IMR-90 (cell line): ENCODE results near the gene GZMM. TPM values are rescaled to one million over a fixed set of nuclear protein-coding genes. Genes with fewer than 3 reads are reported as not detected.
"Not testable (repeated sequence)": the region's sequence is repeated elsewhere in the genome, so short reads cannot be mapped to it uniquely, and the experiment has no call there.

Experiments
- ATAC-seq: fragments of 200-7000 bp; cut with Tn5 transposase; 2 replicates; pipeline ENCODE4 v1.9.1; 2020; ENCODE audit warnings: low read depth, mild to moderate bottlenecking, moderate library complexity
- BruUV-seq: library from RNA; stranded (reverse); fragments of 400-500 nt; replicated peaks from 2 replicates; lab custom pipeline; 2021; lab: Mats Ljungman, UMichigan
- CTCF ChIA-PET: fragments of 300-600 bp; formaldehyde crosslinking; extraction: SDS; loops from one replicate; lab custom pipeline; 2021; ENCODE audit warnings: antibody characterized with exemption; lab: Yijun Ruan, JAX
- POLR2A ChIA-PET: fragments of 300-600 bp; sonication (Branson Sonifier 250); formaldehyde crosslinking; loops from one replicate; lab custom pipeline; 2022; ENCODE audit warnings: antibody characterized with exemption; ENCODE audit not compliant: unreplicated experiment; lab: Charles Lee
- DNase-seq: peaks from one replicate; pipeline ENCODE4 v3.0.0; 2013
- H2AFZ ChIP-seq: replicated peaks from 2 replicates; pipeline ENCODE3; 2013; ENCODE audit warnings: low read length, mild to moderate bottlenecking; ENCODE audit not compliant: poor library complexity
- H2AK5ac ChIP-seq: 2 replicates; pipeline ENCODE4 v1.6.1; 2013; ENCODE audit warnings: low read depth, low read length, inconsistent platforms
- H2AK9ac ChIP-seq: replicated peaks from 2 replicates; pipeline ENCODE3; 2013; ENCODE audit warnings: mild to moderate bottlenecking, low read depth, low read length, moderate library complexity; ENCODE audit not compliant: poor library complexity
- H2BK120ac ChIP-seq: 2 replicates; pipeline ENCODE4 v1.6.1; 2013; ENCODE audit warnings: low read depth, low read length, inconsistent platforms
- H2BK15ac ChIP-seq: 3 replicates; pipeline ENCODE4 v1.6.1; 2013; ENCODE audit warnings: low read depth, low read length, inconsistent platforms
- H2BK20ac ChIP-seq: 2 replicates; pipeline ENCODE4 v1.6.1; 2013; ENCODE audit warnings: low read depth, mild to moderate bottlenecking, inconsistent platforms, low read length, moderate library complexity
- H2BK5ac ChIP-seq: 2 replicates; pipeline ENCODE4 v1.6.1; 2013; ENCODE audit warnings: mild to moderate bottlenecking, low read depth, low read length, inconsistent platforms; ENCODE audit not compliant: poor library complexity, severe bottlenecking
- H3K14ac ChIP-seq: replicated peaks from 2 replicates; pipeline ENCODE4 v1.6.1; 2013; ENCODE audit warnings: low read depth, low read length, inconsistent platforms
- H3K18ac ChIP-seq: 2 replicates; pipeline ENCODE4 v1.6.1; 2013; ENCODE audit warnings: low read depth, low read length, control low read depth
- H3K23ac ChIP-seq: 2 replicates; pipeline ENCODE4 v1.6.1; 2013; ENCODE audit warnings: low read depth, low read length, inconsistent platforms
- H3K27ac ChIP-seq: 2 replicates; pipeline ENCODE4 v1.5.1; 2013; ENCODE audit warnings: mild to moderate bottlenecking, control low read depth, low read length; ENCODE audit not compliant: insufficient read depth
- H3K27me3 ChIP-seq: 2 replicates; pipeline ENCODE4 v1.6.1; 2013; ENCODE audit warnings: low read length; ENCODE audit not compliant: control insufficient read depth, insufficient read depth
- H3K36me3 ChIP-seq: 2 replicates; pipeline ENCODE4 v1.6.1; 2013; ENCODE audit warnings: low read length, mixed read lengths; ENCODE audit not compliant: control insufficient read depth, insufficient read depth
- H3K4ac ChIP-seq: 2 replicates; pipeline ENCODE4 v1.6.1; 2013; ENCODE audit warnings: low read depth, low read length, inconsistent platforms
- H3K4me1 ChIP-seq: 2 replicates; pipeline ENCODE4 v1.6.1; 2013; ENCODE audit warnings: low read length, mixed read lengths; ENCODE audit not compliant: control insufficient read depth, insufficient read depth
- H3K4me2 ChIP-seq: 2 replicates; pipeline ENCODE4 v1.6.1; 2013; ENCODE audit warnings: low read depth, mild to moderate bottlenecking, control low read depth, low read length, moderate library complexity
- H3K4me3 ChIP-seq: 2 replicates; pipeline ENCODE4 v1.5.1; 2013; ENCODE audit warnings: low read depth, mild to moderate bottlenecking, control low read depth, low read length, moderate library complexity; ENCODE audit not compliant: insufficient read depth
- H3K56ac ChIP-seq: 2 replicates; pipeline ENCODE4 v1.6.1; 2013; ENCODE audit warnings: low read length, inconsistent platforms; ENCODE audit not compliant: insufficient read depth; ENCODE audit errors: extremely low read depth
- H3K79me1 ChIP-seq, 2 experiments: 2 replicates each; pipeline ENCODE4 v1.6.1; 2013; ENCODE audit warnings: low read length in 2 of 2, inconsistent platforms in 1 of 2, low read depth in 1 of 2
- H3K9ac ChIP-seq: 2 replicates; pipeline ENCODE4 v1.6.1; 2013; ENCODE audit warnings: low read depth, low read length, control low read depth
- H3K9me1 ChIP-seq: 2 replicates; pipeline ENCODE4 v1.6.1; 2013; ENCODE audit warnings: low read length, inconsistent platforms; ENCODE audit not compliant: insufficient read depth
- H3K9me3 ChIP-seq: 2 replicates; pipeline ENCODE4 v1.6.1; 2013; ENCODE audit warnings: low read length; ENCODE audit not compliant: control insufficient read depth, insufficient read depth
- H4K20me1 ChIP-seq: 2 replicates; pipeline ENCODE4 v1.6.1; 2013; ENCODE audit warnings: low read length, inconsistent platforms; ENCODE audit not compliant: insufficient read depth
- H4K5ac ChIP-seq: 2 replicates; pipeline ENCODE4 v1.6.1; 2013; ENCODE audit warnings: mild to moderate bottlenecking, low read depth, low read length, control low read depth
- H4K8ac ChIP-seq, 2 experiments: 2 replicates each; pipeline ENCODE4 v1.6.1; 2013; ENCODE audit warnings: low read depth in 2 of 2, low read length in 2 of 2, control low read depth in 1 of 2, inconsistent platforms in 1 of 2
- H4K91ac ChIP-seq: 2 replicates; pipeline ENCODE4 v1.6.1; 2013; ENCODE audit warnings: low read depth, low read length, inconsistent platforms; ENCODE audit not compliant: insufficient read depth
- ELK1 ChIP-seq: fragments of 150-350 bp; IDR thresholded peaks from 2 replicates; pipeline ENCODE4 v1.6.1; 2016; ENCODE audit warnings: low read depth, mild to moderate bottlenecking, low read length, moderate library complexity, borderline replicate concordance
- MXI1 ChIP-seq: IDR thresholded peaks from 2 replicates; pipeline ENCODE4 v1.6.1; 2012; ENCODE audit warnings: low read depth, mild to moderate bottlenecking, low read length, moderate library complexity, borderline replicate concordance
- WGBS, 2 experiments: methylation state at CpG; one replicate each; pipeline versions ENCODE4 v1.1.5 to v1.1.7; 2013; ENCODE audit warnings: missing lambda C conversion rate in 2 of 2; ENCODE audit not compliant: insufficient read length in 1 of 2; ENCODE audit errors: extremely low coverage in 2 of 2; 5-methylcytosine and 5-hydroxymethylcytosine counted together
- dilution Hi-C: fragments of 300-500 bp; cut with HindIII; formaldehyde crosslinking; loops from one replicate; pipeline ENCODE4 v1.14.3; 2018; ENCODE audit warnings: low sequenced_read_pairs; ENCODE audit not compliant: unreplicated experiment
- in situ Hi-C: fragments of 300-500 bp; cut with MboI; formaldehyde crosslinking; loops from 3 replicates; pipeline ENCODE4 v1.14.3; 2019; ENCODE audit warnings: low sequenced_read_pairs, inconsistent platforms, mixed read lengths
- intact Hi-C: fragments of 100-400 bp; cut with micrococcal nuclease; formaldehyde crosslinking; loops from 2 replicates; pipeline ENCODE4 v1.10.0; 2022
- polyA plus RNA-seq, 3 experiments: library from polyadenylated mRNA; depleted of rRNA; stranded (reverse); fragments of >200 nt; gene quantifications; 2 replicates each; pipeline ENCODE4 v1.2.3, GENCODE V29; 2012; ENCODE audit warnings: low replicate concordance in 1 of 3
- total RNA-seq: library from RNA; depleted of rRNA; stranded (reverse); fragments of >200 nt; gene quantifications from 2 replicates; pipeline ENCODE4 v1.2.3, GENCODE V29; 2012

The GZMM gene
- total and polyA plus RNA-seq, 2 of the 4 experiments (the other 2 are of a cell fraction) = 0.24 TPM; not detected in 1

- no peak for TF ChIP-seq ELK1
- TF ChIP-seq MXI1 = no peak
Measured at GRCh38 chr19:584240-585001, 40.6 kb downstream of the GZMM start (continued).

- H3K18ac ChIP-seq, H3K14ac ChIP-seq, H3K56ac ChIP-seq, DNase-seq, H2BK15ac ChIP-seq, CTCF ChIA-PET, H2AK9ac ChIP-seq, H2AFZ ChIP-seq, H3K9me1 ChIP-seq, H3K4me3 ChIP-seq, H2BK5ac ChIP-seq, H3K4me2 ChIP-seq, POLR2A ChIA-PET, ATAC-seq, H4K5ac ChIP-seq, H4K8ac ChIP-seq, H2BK20ac ChIP-seq, H2BK120ac ChIP-seq, H3K79me1 ChIP-seq, H3K9ac ChIP-seq, dilution Hi-C loops, H3K4me1 ChIP-seq, H4K91ac ChIP-seq, H3K27me3 ChIP-seq, H3K23ac ChIP-seq, H3K4ac ChIP-seq, H3K27ac ChIP-seq, BruUV-seq, H3K9me3 ChIP-seq, H2AK5ac ChIP-seq: not testable (repeated sequence)
- 90% methylated on average over 23 of the region's 34 CpGs; no CpG with 5 or more reads in 1 of the 2 experiments for WGBS, 2 experiments
- in situ Hi-C loops (loop anchor here (5.0 kb wide), 1 partner anchor 147 kb away; no protein-coding TSS in a partner anchor), intact Hi-C loops (loop anchor here (2.0 kb wide), 1 partner anchor 78 kb away; the partner anchor contains the start of gene RNF126)
- H3K36me3 ChIP-seq = peaks cover 21% of the 10 kb centered on the region; the same call in 1 of the 2 replicates
- peaks cover 45% of the 10 kb centered on the region for H4K20me1 ChIP-seq
Measured at GRCh38 chr19:585146-585545, 41.3 kb downstream of the GZMM start.
